HG03280 (cell line): ENCODE results near the gene STAU1.
"Not testable (repeated sequence)": the region's sequence is repeated elsewhere in the genome, so short reads cannot be mapped to it uniquely, and the experiment has no call there.

ENCODE experiments used
- ATAC-seq: cut with Tn5 transposase; IDR thresholded peaks from one replicate; pipeline ENCODE4 v1.9.1; 2021; ENCODE audit warnings: mild to moderate bottlenecking, moderate library complexity; ENCODE audit not compliant: unreplicated experiment

The STAU1 gene

GRCh38 chr20:49203746-49204145 is 15.6 kb upstream of the STAU1 start:
- no peak for ATAC-seq

- no peak for ATAC-seq
Observed at GRCh38 chr20:49203011-49203410, 14.9 kb upstream of the STAU1 start.

GRCh38 chr20:49199729-49200293 is 11.7 kb upstream of the STAU1 start:
- ATAC-seq = no peak

GRCh38 chr20:49192944-49193518 is 4.9 kb upstream of the STAU1 start:
- not testable (repeated sequence) for ATAC-seq

- ATAC-seq = no peak
Observed at GRCh38 chr20:49187330-49187850, 744 bp downstream of the STAU1 start.

- ATAC-seq = no peak
Observed at GRCh38 chr20:49186535-49187329, 1.4 kb downstream of the STAU1 start.

GRCh38 chr20:49185071-49185761 is 2.9 kb downstream of the STAU1 start:
- ATAC-seq = no peak

GRCh38 chr20:49184691-49185070 is 3.5 kb downstream of the STAU1 start:
- ATAC-seq = no peak

- ATAC-seq = not testable (repeated sequence)
Observed at GRCh38 chr20:49184084-49184501, 4.0 kb downstream of the STAU1 start.

GRCh38 chr20:49183444-49183843 is 4.7 kb downstream of the STAU1 start:
- no peak for ATAC-seq

GRCh38 chr20:49181265-49181877 is 6.8 kb downstream of the STAU1 start:
- ATAC-seq = no peak

GRCh38 chr20:49179368-49180277 is 8.5 kb downstream of the STAU1 start:
- ATAC-seq = no peak

- ATAC-seq = no peak
Observed at GRCh38 chr20:49174183-49174582, 14.0 kb downstream of the STAU1 start.

GRCh38 chr20:49172413-49172812 is 15.7 kb downstream of the STAU1 start:
- no peak for ATAC-seq

- ATAC-seq = no peak
Observed at GRCh38 chr20:49171909-49172308, 16.2 kb downstream of the STAU1 start.

- no peak for ATAC-seq
Observed at GRCh38 chr20:49170714-49171113, 17.4 kb downstream of the STAU1 start.

- no peak for ATAC-seq
Observed at GRCh38 chr20:49169547-49169946, 18.6 kb downstream of the STAU1 start.

GRCh38 chr20:49168864-49169263 is 19.3 kb downstream of the STAU1 start:
- not testable (repeated sequence) for ATAC-seq

- no peak for ATAC-seq
Observed at GRCh38 chr20:49167811-49168507, 20.2 kb downstream of the STAU1 start.
